Astrocyte of the spinal cord (primary cell): ENCODE results near the gene ZNF154.

Experiments used
- DNase-seq: peaks from one replicate; pipeline ENCODE4 v3.0.0; 2011; ENCODE audit warnings: low read depth, low spot score
- H3K4me3 ChIP-seq: 2 replicates; pipeline ENCODE4 v1.5.1; 2011; ENCODE audit warnings: low read depth, mild to moderate bottlenecking, low read length, moderate library complexity
- in situ Hi-C: cut with HindIII; loops from 2 replicates; pipeline ENCODE4 v1.10.0; 2017; ENCODE audit warnings: low sequenced_read_pairs
- TF ChIP-seq, protein P1 (sequence below): IDR thresholded peaks from 2 replicates; pipeline ENCODE4 v1.5.1; 2012; ENCODE audit warnings: low read depth, mild to moderate bottlenecking, low read length, inconsistent platforms

ZNF154 gene

DNA sequence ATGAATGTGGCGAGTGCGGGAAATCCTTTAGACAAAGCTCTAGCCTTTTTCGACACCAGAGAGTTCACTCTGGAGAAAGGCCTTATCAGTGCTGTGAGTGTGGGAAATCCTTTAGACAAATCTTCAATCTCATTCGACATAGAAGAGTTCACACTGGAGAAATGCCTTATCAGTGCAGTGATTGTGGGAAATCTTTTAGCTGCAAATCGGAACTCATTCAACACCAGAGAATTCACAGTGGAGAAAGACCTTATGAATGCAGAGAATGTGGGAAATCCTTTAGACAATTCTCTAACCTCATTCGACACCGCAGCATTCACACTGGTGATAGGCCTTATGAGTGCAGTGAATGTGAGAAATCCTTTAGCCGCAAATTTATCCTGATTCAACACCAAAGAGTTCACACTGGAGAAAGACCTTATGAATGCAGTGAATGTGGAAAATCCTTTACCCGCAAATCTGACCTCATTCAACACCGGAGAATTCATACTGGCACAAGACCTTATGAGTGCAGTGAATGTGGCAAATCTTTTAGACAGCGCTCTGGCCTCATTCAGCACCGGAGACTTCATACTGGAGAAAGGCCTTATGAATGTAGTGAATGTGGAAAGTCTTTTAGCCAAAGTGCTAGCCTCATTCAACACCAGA is 21.5 kb downstream of the ZNF154 start:
- H3K4me3 ChIP-seq = no peak overlapping the region
- in situ Hi-C loops = no loop called here
- TF ChIP-seq, protein P1, sequence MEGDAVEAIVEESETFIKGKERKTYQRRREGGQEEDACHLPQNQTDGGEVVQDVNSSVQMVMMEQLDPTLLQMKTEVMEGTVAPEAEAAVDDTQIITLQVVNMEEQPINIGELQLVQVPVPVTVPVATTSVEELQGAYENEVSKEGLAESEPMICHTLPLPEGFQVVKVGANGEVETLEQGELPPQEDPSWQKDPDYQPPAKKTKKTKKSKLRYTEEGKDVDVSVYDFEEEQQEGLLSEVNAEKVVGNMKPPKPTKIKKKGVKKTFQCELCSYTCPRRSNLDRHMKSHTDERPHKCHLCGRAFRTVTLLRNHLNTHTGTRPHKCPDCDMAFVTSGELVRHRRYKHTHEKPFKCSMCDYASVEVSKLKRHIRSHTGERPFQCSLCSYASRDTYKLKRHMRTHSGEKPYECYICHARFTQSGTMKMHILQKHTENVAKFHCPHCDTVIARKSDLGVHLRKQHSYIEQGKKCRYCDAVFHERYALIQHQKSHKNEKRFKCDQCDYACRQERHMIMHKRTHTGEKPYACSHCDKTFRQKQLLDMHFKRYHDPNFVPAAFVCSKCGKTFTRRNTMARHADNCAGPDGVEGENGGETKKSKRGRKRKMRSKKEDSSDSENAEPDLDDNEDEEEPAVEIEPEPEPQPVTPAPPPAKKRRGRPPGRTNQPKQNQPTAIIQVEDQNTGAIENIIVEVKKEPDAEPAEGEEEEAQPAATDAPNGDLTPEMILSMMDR = no peak
- no peak for DNase-seq

DNA sequence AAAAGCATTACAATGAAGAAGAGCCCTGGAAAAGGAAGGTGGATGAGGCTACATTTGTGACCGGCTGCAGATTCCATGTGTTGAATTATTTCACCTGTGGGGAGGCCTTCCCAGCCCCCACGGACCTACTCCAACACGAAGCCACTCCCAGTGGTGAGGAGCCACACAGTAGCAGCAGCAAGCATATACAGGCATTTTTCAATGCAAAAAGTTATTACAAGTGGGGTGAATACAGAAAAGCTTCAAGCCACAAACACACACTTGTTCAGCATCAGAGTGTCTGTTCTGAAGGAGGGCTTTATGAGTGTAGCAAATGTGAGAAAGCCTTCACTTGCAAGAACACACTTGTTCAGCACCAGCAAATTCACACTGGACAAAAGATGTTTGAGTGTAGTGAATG is 22.3 kb downstream of the ZNF154 start:
- no peak overlapping the region for H3K4me3 ChIP-seq
- no peak for DNase-seq

DNA sequence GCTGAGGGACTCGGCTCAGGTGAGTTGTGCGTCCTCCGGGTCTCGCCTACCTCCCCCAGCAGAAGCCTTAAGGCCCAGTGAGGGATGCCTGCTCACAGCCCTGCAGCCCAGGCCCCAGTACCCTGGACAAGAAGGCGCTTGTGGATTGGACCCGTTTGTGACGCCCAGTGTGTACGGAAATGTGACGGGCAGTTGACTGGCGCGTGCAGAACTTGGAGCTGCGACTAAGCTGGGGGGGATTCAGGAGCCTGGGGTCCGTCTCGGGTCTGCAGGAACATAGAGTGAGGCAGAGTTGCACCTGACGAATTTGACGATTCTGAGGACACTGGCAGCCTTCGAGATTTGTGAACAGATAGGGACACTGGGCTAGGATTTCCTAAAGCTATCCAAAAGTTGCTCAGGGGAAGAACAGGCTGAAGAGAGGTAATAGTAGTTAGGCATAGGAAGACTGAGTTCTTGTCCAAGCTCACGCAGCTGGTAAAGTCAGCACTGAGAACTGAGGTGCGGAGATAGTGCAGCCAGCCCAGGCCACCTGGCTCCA is 26.7 kb downstream of the ZNF154 start:
- in situ Hi-C loops = no loop called here
- TF ChIP-seq, protein P1 = no peak
- peak overlapping the region; percentile 87 for H3K4me3 ChIP-seq
- no peak for DNase-seq

More for the DNA sequence above, 22.3 kb downstream of the ZNF154 start:
- TF ChIP-seq, protein P1 = no peak
- in situ Hi-C loops = no loop called here

GRCh38 chr19:57675881-57676280 is 33.1 kb downstream of the ZNF154 start:
- in situ Hi-C loops = no loop called here
- no peak for DNase-seq
- H3K4me3 ChIP-seq = no peak overlapping the region
- TF ChIP-seq, protein P1 = no peak

- in situ Hi-C loops = no loop called here
- no peak for DNase-seq
- H3K4me3 ChIP-seq = no peak overlapping the region
- TF ChIP-seq, protein P1 = no peak
Measured at GRCh38 chr19:57672466-57672865, 36.5 kb downstream of the ZNF154 start.

DNA sequence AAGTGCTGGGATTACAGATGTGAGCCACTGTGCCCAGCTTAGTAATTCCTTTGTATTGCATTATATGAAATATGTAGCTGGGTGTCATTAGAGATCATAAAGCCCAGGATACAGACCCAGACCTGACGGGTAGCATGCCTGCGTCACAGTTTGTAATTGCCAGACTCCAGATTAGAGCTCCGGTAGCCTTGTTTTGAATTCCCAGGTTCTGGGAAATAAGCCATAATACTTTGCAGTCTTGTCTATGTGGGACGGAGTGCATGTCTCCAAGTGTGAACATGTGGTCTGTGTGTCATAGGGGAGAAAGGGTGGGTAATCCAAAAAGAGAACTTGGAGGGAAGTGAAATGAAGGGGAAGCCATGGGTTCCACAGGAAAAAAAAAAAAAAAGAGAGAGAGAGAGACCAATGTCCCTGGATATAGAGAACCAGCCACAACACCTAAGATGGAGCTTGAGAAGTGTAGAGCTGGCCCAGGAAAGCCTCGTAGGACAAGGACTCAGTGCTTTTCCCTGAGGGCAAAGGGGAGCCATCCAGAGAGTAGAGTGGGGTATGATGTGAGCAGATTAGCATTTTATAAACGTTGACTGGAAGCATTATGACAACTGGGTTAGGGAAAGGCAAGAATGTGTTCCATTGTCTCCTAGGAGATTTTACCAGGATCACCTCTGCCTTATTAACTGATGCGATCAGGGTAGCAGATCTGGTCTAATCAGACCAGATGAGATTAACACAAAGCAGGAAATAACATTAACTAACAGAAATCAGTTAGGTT is 37.7 kb downstream of the ZNF154 start:
- no peak overlapping the region for H3K4me3 ChIP-seq
- DNase-seq = no peak
- TF ChIP-seq, protein P1 = no peak
- in situ Hi-C loops = no loop called here
